ENCODE data around the gene ZDHHC11. TPM values are rescaled to one million over a fixed set of nuclear protein-coding genes. Genes with fewer than 3 reads are reported as not detected.
A peak's percentile ranks its signal among the peaks of the same experiment; 100 is the strongest.
"Not testable (repeated sequence)": the region's sequence is repeated elsewhere in the genome, so short reads cannot be mapped to it uniquely, and the experiment has no call there.

Gene ZDHHC11
- total RNA-seq, 1 donor from 2014 or later: 11.9 TPM

DNA sequence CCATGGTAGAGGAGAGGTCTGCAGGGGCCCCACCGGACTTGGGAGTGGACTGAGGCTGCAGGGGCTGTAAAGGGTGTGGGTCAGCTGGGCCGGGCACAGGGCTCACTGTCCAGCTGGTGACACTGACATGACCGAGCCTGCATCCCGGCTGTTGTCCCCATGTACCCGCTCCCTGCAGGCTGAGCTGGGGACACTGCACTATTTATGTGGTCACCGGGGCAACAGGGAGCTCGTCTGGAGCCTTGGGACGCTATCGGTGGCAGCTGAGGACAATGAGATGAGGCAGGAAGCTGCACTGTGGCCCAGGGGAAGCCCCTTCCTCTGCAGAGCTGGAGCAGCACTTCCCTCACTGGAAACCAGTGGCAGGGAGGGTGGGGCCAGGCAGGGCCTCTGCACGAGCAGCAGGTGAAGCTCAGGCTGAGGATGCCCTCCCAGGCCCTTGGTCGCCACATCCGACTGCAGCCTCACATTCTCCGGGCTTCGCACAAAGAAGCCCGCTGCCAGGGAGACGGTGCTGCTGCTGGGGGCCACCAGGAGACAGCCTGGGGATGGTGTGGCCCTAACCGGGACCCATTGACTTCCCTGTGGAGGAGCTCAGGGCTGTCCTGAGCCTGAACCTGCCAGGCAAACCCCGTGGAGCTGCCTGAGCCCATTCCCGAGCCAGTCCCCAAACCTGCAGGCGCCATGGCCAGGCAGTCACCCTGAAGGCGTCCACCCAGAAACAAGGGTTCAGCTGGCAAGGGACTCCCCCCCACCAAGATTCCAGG, 92.7 kb downstream of the ZDHHC11 start:
- intact Hi-C loops (cut with micrococcal nuclease): no loop called here

DNA sequence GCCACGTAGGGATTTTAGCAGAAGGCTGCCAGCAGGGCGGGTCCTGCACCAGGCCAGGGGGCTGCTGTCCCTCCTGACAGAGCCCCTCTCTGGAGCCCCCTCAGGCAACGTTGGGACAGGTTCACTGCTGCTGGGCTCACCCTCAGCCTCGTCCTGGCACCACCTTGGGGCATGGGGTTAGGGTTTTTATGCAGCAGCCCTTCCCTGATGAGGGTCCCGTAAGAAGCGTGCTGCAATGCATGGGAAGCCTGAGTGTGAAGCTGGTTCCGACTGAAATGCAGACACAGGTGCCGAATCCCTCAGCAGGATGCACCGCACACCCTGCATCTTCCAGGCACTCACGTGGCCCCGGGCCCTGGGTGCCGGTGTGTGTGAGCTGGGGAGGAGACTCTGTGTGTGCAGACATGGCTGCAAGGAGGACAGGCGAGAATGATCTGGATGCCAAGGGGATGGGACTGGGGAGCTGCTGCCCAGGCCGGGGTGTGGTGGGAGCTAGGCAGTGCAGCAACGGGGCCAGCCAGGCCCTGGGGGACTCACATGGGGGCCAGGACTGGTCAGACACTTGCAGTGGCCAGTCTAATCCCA, 93.3 kb downstream of the ZDHHC11 start:
- no peak for DNase-seq (ENCODE audit: low spot score)
- Mint-ChIP-seq H3K27me3 (ENCODE audit: low read depth) (no peaks in the 10 kb centered on the region), H3K4me3 (ENCODE audit: low read depth) (no peak overlapping the region), H3K36me3 (ENCODE audit: low read depth) (no peaks in the 10 kb centered on the region), H3K9me3 (no peaks in the 10 kb centered on the region), H3K27ac (no peak overlapping the region), H3K4me1 (ENCODE audit: low read depth) (peaks cover 6% of the 10 kb centered on the region)
- intact Hi-C loops (cut with micrococcal nuclease): no loop called here

More for the DNA sequence above, 92.7 kb downstream of the ZDHHC11 start:
- Mint-ChIP-seq H3K4me3 (ENCODE audit: low read depth) (no peak overlapping the region), H3K4me1 (ENCODE audit: low read depth) (peaks cover 6% of the 10 kb centered on the region), H3K27me3 (ENCODE audit: low read depth) (no peaks in the 10 kb centered on the region), H3K9me3 (no peaks in the 10 kb centered on the region), H3K36me3 (ENCODE audit: low read depth) (no peaks in the 10 kb centered on the region), H3K27ac (no peak overlapping the region)
- DNase-seq (ENCODE audit: low spot score): peak; percentile 8

DNA sequence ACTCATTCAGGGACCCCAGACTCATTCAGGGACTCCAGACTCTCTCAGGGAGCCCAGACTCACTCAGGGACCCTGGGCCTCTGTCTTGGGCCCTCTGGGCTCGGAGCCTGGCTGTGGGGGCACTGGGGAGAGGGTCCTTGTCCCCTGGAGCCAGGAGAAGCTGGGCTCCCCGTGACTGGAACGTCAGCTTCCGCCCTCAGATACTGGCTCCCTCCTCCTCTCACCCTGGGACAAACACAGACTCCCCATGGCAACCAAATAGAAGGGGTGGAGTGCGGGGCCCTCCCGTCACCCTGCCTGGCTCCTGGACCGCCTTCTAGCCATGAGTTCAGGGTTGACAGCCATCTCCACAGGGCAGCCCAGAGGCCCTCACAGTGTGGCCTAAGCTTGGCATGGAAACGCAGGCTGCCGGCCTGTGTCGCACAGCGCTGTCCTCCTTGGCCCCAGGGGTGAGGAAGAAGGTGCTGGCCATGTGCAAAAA, 93.9 kb downstream of the ZDHHC11 start:
- Mint-ChIP-seq H3K36me3 (ENCODE audit: low read depth) (no peaks in the 10 kb centered on the region), H3K4me3 (ENCODE audit: low read depth) (no peak overlapping the region), H3K27me3 (ENCODE audit: low read depth) (no peaks in the 10 kb centered on the region), H3K4me1 (ENCODE audit: low read depth) (peaks cover 6% of the 10 kb centered on the region), H3K27ac (no peak overlapping the region), H3K9me3 (no peaks in the 10 kb centered on the region)
- DNase-seq (ENCODE audit: low spot score): no peak
- intact Hi-C loops (cut with micrococcal nuclease): no loop called here

DNA sequence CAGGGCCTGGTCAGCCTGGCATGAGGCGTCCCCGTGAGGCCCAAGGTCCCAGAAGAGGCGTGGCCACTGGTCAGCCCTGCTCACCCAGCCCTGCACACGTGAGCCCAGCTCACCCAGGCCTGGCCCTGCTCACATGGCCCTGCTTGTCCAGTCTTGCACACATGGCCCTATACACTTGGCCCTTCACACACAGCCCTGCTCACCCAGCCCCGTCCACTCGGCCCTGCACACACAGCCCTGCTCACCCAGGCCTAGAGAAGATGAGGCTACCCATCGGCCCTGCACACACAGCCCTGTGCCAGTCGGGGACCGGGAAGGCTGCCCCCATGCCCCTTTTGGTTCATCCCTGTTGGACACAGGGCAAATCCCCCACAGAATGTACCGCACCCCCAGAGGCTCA, 94.6 kb downstream of the ZDHHC11 start:
- intact Hi-C loops (cut with micrococcal nuclease): no loop called here
- no peaks in the 10 kb centered on the region for H3K27me3 Mint-ChIP-seq (ENCODE audit: low read depth)
- H3K27ac Mint-ChIP-seq: no peak overlapping the region
- peak; percentile 7 for DNase-seq (ENCODE audit: low spot score)
- H3K36me3 Mint-ChIP-seq (ENCODE audit: low read depth): no peaks in the 10 kb centered on the region
- peaks cover 6% of the 10 kb centered on the region for H3K4me1 Mint-ChIP-seq (ENCODE audit: low read depth)
- no peaks in the 10 kb centered on the region for H3K9me3 Mint-ChIP-seq
- no peak overlapping the region for H3K4me3 Mint-ChIP-seq (ENCODE audit: low read depth)

DNA sequence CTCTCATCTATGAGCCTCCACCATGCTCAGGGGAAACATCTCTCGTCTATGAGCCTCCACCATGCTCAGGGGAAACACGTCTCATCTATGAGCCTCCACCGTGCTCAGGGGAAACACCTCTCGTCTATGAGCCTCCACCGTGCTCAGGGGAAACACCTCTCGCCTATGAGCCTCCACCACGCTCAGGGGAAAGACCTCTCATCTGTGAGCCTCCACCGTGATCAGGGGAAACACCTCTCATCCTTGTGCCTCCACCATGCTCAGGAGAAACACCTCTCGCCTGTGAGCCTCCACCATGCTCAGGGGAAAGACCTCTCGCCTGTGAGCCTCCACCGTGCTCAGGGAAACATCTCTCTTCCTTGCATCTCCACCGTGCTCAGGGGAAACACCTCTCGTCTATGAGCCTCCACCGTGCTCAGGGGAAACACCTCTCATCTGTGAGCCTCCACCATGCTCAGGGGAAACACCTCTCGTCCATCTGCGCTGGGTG, 96.6 kb downstream of the ZDHHC11 start:
- H3K27me3 Mint-ChIP-seq (ENCODE audit: low read depth); H3K9me3 Mint-ChIP-seq; H3K4me3 Mint-ChIP-seq (ENCODE audit: low read depth); DNase-seq (ENCODE audit: low spot score); H3K36me3 Mint-ChIP-seq (ENCODE audit: low read depth); intact Hi-C loops (cut with micrococcal nuclease); H3K4me1 Mint-ChIP-seq (ENCODE audit: low read depth); H3K27ac Mint-ChIP-seq: not testable (repeated sequence)

DNA sequence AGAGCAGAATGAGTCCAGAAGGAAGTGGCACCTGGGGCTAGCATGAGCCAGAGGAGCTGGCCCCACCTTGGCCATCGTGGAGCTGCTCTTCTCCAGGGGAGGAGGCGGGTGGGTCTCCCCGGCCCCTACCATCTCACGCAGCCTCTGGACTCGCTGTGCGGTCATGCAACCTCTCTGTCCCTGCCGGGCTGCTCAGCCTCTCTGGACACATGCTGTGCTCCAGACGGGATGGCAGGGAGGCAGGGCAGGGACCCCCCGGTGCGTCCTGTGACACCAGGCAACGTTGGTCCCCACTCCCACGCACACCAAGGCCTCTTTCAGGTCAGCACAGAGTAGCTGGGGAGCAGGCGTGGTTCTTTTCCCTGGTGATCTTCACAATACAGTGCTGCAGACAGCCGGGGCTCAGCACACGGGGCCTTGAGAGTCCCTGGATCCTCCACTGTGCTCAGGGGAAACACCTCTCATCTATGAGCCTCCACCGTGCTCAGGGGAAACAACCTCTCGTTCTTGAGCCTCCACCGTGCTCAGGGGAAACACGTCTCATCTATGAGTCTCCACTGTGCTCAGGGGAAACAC, 97.1 kb downstream of the ZDHHC11 start:
- H3K4me1 Mint-ChIP-seq (ENCODE audit: low read depth); H3K9me3 Mint-ChIP-seq; H3K36me3 Mint-ChIP-seq (ENCODE audit: low read depth); H3K27ac Mint-ChIP-seq; DNase-seq (ENCODE audit: low spot score); H3K27me3 Mint-ChIP-seq (ENCODE audit: low read depth); H3K4me3 Mint-ChIP-seq (ENCODE audit: low read depth); intact Hi-C loops (cut with micrococcal nuclease): not testable (repeated sequence)

DNA sequence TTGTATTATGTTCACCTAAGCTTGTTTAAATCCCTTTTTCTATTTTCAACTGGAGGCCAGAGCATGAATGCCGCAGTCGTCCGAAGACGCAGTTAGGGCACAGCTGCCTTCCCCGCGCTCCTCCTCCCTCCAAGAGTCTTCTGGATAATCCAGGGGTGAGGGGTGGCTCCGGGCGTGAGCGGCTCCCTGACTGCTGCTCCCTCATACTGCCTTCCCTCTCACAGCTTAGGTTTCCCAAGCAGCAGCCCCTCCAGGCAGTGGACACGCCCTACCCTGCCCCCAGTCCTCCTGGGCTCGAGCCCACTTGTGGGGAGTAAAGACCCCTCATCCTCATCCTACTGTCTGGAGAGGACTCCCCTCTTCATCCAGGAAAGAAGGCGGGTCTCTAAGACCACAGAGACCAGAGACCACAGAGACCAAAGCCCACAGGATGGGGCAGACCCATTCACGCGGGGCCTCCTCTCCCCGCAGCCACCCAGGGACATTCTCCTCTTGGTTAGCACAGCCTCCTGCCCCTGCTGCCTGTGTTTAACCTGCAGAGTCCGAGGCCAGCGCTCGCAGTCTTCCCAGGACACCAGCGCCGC, 98.2 kb downstream of the ZDHHC11 start:
- H3K4me1 Mint-ChIP-seq (ENCODE audit: low read depth); H3K27ac Mint-ChIP-seq; H3K27me3 Mint-ChIP-seq (ENCODE audit: low read depth); DNase-seq (ENCODE audit: low spot score); H3K9me3 Mint-ChIP-seq; intact Hi-C loops (cut with micrococcal nuclease); H3K4me3 Mint-ChIP-seq (ENCODE audit: low read depth); H3K36me3 Mint-ChIP-seq (ENCODE audit: low read depth): not testable (repeated sequence)

DNA sequence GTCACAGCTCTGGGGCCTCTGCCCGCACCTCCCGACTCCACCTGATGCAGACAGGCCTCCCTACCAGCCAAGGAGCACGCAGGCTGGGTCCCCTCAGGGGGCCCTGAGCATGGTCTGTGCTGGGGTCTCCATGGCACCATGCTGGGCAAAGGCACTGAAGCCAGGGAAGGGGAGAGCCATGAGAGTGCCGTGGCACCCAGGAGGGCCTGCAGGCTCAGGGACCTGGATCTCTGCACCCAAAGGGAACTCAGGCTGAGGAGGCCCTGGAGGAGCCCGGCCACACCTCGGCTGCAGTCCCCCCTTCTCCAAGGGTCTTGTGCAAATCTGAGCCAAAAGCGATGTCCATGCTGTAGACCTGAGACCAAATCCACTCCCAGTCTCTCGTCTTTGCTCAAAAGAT, 98.8 kb downstream of the ZDHHC11 start:
- intact Hi-C loops (cut with micrococcal nuclease); DNase-seq (ENCODE audit: low spot score); H3K4me1 Mint-ChIP-seq (ENCODE audit: low read depth); H3K27ac Mint-ChIP-seq; H3K9me3 Mint-ChIP-seq; H3K4me3 Mint-ChIP-seq (ENCODE audit: low read depth); H3K27me3 Mint-ChIP-seq (ENCODE audit: low read depth); H3K36me3 Mint-ChIP-seq (ENCODE audit: low read depth): not testable (repeated sequence)

DNA sequence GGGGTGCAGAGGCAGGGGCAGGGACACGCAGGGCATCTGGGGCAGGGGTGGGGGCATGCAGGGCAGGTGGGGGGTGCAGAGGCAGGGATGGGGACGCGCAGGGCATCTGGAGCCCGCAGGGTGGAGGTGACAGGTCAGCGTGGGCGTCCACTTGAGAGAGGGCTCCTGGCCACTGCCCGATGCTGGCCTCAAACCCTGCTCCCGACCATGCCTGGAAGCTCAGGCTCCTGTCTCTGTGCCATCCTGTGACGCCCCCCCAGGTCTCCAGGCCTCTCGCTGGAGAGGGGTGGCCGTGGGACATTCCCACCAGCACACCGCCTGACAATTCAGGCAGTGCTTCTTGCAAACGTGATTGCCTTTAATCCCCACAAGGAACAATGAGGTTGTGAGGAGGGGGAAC, 99.3 kb downstream of the ZDHHC11 start:
- no peak for DNase-seq (ENCODE audit: low spot score)
- H3K27ac Mint-ChIP-seq: no peak overlapping the region
- no peak overlapping the region for H3K4me3 Mint-ChIP-seq (ENCODE audit: low read depth)
- H3K27me3 Mint-ChIP-seq (ENCODE audit: low read depth): no peaks in the 10 kb centered on the region
- no peaks in the 10 kb centered on the region for H3K9me3 Mint-ChIP-seq
- H3K36me3 Mint-ChIP-seq (ENCODE audit: low read depth): no peaks in the 10 kb centered on the region
- intact Hi-C loops (cut with micrococcal nuclease): no loop called here
- H3K4me1 Mint-ChIP-seq (ENCODE audit: low read depth): no peaks in the 10 kb centered on the region

DNA sequence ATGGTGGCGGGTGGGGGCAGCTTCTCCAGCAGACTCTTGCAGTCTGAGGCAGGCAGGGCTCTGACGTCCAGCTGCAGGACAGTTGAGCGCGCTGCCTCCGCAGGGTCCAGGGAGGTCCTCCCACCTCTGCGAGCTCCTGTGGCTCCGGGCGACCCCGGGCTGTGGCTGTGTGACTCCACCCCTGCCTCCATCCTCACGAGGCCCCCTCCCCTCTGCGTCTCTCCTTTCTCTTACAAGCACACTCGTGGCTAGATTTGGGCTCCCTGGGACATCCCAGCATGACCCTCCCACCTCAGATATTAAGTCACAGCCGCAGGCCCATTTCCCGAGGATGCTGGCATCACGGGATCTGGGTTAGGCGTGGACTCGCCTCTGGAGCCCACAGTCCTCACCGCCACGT, 100.6 kb downstream of the ZDHHC11 start:
- intact Hi-C loops (cut with micrococcal nuclease); H3K36me3 Mint-ChIP-seq (ENCODE audit: low read depth); DNase-seq (ENCODE audit: low spot score); H3K4me3 Mint-ChIP-seq (ENCODE audit: low read depth); H3K9me3 Mint-ChIP-seq; H3K27ac Mint-ChIP-seq; H3K4me1 Mint-ChIP-seq (ENCODE audit: low read depth); H3K27me3 Mint-ChIP-seq (ENCODE audit: low read depth): not testable (repeated sequence)

DNA sequence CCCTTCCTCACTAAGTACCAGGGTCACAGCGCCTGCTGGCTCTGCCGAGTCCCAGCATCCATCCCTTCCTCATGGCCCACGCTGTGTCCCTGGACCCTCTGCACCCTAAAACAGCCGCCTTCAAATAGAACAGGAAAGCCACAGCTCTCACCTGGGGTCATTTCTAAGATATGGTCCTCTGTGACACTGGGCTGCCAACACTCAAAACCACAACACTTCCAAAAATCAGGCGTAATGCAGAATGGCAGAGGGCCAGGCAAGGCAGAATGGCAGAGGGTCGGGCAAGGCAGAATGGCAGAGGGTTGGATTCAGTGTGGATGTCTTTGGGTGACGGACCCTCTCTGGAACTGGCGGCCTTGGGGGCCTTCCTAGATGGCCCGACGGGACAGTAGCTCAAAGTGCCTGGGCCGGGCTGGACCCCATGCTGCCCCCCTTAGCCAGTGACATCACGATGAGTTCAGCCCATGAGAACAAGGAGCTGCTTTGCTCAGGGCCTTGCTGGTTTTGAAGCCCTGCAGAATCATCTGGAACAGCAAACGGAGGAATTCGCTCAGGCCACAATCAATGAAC, 101.6 kb downstream of the ZDHHC11 start:
- Mint-ChIP-seq H3K27me3 (ENCODE audit: low read depth) (no peaks in the 10 kb centered on the region), H3K4me1 (ENCODE audit: low read depth) (no peaks in the 10 kb centered on the region), H3K27ac (no peak overlapping the region), H3K36me3 (ENCODE audit: low read depth) (no peaks in the 10 kb centered on the region), H3K9me3 (no peaks in the 10 kb centered on the region), H3K4me3 (ENCODE audit: low read depth) (no peak overlapping the region)
- intact Hi-C loops (cut with micrococcal nuclease): no loop called here
- no peak for DNase-seq (ENCODE audit: low spot score)

DNA sequence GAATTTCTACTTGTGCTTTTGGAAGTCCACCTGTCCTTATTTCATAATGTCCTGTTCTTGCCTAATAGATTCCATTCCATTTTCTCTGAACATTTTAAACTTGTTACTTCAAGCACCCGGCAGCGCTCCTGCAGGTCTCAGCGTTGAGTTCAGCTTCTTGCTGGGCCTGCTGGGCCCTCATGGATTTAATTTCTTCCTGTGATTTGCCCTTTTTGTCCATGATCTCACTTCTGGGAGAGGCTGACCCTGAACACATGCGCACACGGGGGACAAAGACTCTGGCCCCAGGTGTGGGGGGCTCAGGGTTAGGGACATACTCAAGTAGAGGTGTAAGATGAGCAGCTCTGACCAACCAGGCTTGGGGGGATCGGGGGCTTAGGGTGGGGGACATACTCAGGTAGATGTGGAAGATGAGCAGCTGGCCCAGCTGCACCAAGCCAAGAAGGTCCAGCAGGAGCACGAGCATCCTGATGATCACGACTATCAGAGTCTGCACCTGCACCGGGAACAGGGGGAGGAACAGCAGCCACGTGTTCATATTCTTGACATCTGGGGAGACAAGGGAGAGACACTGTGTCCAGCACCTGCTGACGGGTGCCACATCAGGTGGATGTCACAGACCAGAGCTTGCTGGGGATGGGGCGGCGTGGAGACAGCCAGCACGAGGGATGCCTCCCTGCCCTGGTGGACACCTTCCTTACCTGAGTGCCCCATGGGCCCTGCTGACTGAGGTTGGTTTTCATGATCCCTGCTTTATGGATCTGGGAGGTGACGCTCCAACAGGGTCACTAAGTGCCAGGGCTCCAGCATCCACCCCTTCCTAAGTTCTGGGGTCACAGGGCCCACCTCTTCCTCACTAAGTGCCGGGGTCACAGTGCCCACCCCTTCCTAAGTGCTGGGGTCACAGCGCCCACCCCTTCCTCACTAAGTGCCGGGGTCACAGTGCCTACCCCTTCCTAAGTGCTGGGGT, 102.5 kb downstream of the ZDHHC11 start:
- H3K4me3 Mint-ChIP-seq (ENCODE audit: low read depth); intact Hi-C loops (cut with micrococcal nuclease); H3K9me3 Mint-ChIP-seq; H3K27me3 Mint-ChIP-seq (ENCODE audit: low read depth); DNase-seq (ENCODE audit: low spot score); H3K4me1 Mint-ChIP-seq (ENCODE audit: low read depth); H3K27ac Mint-ChIP-seq; H3K36me3 Mint-ChIP-seq (ENCODE audit: low read depth): not testable (repeated sequence)

Data from activated T-helper 2 cell treated with anti-CD3 and anti-CD28 coated beads, Interferon-gamma antibody, Interleukin-2, Interleukin-4, amounts not matched to agents 10 μg/mL and 5 μg/mL and 100 μg/mL, durations not matched to agents 14 hours and 24 hours and 36 hours (primary cell).